H1 (cell line): ENCODE measurements around the gene PMP22. TPM values are rescaled to one million over a fixed set of nuclear protein-coding genes. Genes with fewer than 3 reads are reported as not detected.

Experiments used
- CEBPB ChIP-seq: IDR thresholded peaks from 2 replicates; pipeline ENCODE4 v1.6.1; 2012; ENCODE audit warnings: low read depth, low read length
- MAFK ChIP-seq: IDR thresholded peaks from 2 replicates; pipeline ENCODE4 v1.6.1; 2012; ENCODE audit warnings: low read depth, mild to moderate bottlenecking, improper control_type of control experiment, low read length
- SIRT6 ChIP-seq: IDR thresholded peaks from one replicate; pipeline ENCODE4 v1.7.1; 2012; ENCODE audit warnings: low read length, inconsistent platforms
- polyA plus RNA-seq, 7 experiments: library from polyadenylated mRNA; depleted of rRNA in 3 of 7; stranded (reverse) in 5 of 7; unstranded in 2 of 7; fragments of >200 nt in 5 of 7; fragments of 200-250 nt in 2 of 7; gene quantifications; 1 replicate in 5 of 7; 2 replicates in 1 of 7; 4 replicates in 1 of 7; pipeline versions ENCODE4 v1.2.1 to v1.2.3, GENCODE V29; 2011 to 2013; ENCODE audit warnings: missing spikeins in 2 of 7, mixed read lengths in 2 of 7
- total RNA-seq: library from RNA; stranded (reverse); fragmentation: NEBNext Ultra II Directional; extraction: Animal tissue kit (Norgen Biotek cat#: 25700); gene quantifications from 2 replicates; pipeline ENCODE4 v1.2.1, GENCODE V29; 2021
- TF ChIP-seq, protein P1 (sequence below): fragments of 300-600 bp; sonication (generic); IDR thresholded peaks from 2 replicates; pipeline ENCODE4 v1.7.1; 2012; ENCODE audit warnings: low read length, moderate library complexity, mild to moderate bottlenecking, inconsistent platforms; ENCODE audit not compliant: insufficient replicate concordance

PMP22 gene
- total and polyA plus RNA-seq, 2 of the 8 experiments (the other 6 are each of a cell fraction or from before 2014, with no cell fraction given): 0.84 to 4.9 TPM

- TF ChIP-seq, protein P1, sequence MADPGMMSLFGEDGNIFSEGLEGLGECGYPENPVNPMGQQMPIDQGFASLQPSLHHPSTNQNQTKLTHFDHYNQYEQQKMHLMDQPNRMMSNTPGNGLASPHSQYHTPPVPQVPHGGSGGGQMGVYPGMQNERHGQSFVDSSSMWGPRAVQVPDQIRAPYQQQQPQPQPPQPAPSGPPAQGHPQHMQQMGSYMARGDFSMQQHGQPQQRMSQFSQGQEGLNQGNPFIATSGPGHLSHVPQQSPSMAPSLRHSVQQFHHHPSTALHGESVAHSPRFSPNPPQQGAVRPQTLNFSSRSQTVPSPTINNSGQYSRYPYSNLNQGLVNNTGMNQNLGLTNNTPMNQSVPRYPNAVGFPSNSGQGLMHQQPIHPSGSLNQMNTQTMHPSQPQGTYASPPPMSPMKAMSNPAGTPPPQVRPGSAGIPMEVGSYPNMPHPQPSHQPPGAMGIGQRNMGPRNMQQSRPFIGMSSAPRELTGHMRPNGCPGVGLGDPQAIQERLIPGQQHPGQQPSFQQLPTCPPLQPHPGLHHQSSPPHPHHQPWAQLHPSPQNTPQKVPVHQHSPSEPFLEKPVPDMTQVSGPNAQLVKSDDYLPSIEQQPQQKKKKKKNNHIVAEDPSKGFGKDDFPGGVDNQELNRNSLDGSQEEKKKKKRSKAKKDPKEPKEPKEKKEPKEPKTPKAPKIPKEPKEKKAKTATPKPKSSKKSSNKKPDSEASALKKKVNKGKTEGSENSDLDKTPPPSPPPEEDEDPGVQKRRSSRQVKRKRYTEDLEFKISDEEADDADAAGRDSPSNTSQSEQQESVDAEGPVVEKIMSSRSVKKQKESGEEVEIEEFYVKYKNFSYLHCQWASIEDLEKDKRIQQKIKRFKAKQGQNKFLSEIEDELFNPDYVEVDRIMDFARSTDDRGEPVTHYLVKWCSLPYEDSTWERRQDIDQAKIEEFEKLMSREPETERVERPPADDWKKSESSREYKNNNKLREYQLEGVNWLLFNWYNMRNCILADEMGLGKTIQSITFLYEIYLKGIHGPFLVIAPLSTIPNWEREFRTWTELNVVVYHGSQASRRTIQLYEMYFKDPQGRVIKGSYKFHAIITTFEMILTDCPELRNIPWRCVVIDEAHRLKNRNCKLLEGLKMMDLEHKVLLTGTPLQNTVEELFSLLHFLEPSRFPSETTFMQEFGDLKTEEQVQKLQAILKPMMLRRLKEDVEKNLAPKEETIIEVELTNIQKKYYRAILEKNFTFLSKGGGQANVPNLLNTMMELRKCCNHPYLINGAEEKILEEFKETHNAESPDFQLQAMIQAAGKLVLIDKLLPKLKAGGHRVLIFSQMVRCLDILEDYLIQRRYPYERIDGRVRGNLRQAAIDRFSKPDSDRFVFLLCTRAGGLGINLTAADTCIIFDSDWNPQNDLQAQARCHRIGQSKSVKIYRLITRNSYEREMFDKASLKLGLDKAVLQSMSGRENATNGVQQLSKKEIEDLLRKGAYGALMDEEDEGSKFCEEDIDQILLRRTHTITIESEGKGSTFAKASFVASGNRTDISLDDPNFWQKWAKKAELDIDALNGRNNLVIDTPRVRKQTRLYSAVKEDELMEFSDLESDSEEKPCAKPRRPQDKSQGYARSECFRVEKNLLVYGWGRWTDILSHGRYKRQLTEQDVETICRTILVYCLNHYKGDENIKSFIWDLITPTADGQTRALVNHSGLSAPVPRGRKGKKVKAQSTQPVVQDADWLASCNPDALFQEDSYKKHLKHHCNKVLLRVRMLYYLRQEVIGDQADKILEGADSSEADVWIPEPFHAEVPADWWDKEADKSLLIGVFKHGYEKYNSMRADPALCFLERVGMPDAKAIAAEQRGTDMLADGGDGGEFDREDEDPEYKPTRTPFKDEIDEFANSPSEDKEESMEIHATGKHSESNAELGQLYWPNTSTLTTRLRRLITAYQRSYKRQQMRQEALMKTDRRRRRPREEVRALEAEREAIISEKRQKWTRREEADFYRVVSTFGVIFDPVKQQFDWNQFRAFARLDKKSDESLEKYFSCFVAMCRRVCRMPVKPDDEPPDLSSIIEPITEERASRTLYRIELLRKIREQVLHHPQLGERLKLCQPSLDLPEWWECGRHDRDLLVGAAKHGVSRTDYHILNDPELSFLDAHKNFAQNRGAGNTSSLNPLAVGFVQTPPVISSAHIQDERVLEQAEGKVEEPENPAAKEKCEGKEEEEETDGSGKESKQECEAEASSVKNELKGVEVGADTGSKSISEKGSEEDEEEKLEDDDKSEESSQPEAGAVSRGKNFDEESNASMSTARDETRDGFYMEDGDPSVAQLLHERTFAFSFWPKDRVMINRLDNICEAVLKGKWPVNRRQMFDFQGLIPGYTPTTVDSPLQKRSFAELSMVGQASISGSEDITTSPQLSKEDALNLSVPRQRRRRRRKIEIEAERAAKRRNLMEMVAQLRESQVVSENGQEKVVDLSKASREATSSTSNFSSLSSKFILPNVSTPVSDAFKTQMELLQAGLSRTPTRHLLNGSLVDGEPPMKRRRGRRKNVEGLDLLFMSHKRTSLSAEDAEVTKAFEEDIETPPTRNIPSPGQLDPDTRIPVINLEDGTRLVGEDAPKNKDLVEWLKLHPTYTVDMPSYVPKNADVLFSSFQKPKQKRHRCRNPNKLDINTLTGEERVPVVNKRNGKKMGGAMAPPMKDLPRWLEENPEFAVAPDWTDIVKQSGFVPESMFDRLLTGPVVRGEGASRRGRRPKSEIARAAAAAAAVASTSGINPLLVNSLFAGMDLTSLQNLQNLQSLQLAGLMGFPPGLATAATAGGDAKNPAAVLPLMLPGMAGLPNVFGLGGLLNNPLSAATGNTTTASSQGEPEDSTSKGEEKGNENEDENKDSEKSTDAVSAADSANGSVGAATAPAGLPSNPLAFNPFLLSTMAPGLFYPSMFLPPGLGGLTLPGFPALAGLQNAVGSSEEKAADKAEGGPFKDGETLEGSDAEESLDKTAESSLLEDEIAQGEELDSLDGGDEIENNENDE: no peak
- no peak for TF ChIP-seq MAFK
- TF ChIP-seq SIRT6: no peak
- no peak for TF ChIP-seq CEBPB
Observed at GRCh38 chr17:15265131-15265530, at the start of gene PMP22 (continued).
